Stomach (tissue), 4 donors: ENCODE measurements around the gene HTR1B.

Experiments used
- CTCF ChIP-seq, 7 experiments: fragments of 450-650 bp in 4 of 7; fragments of 200-600 bp in 3 of 7; sonication (generic) in 3 of 7; IDR thresholded peaks; one replicate each; pipeline ENCODE4 v1.5.1; 2016 to 2019; ENCODE audit warnings: antibody characterized with exemption in 7 of 7, control low read depth in 2 of 7, mild to moderate bottlenecking in 1 of 7
- POLR2A ChIP-seq, 4 donors: fragments of 450-650 bp; IDR thresholded peaks; one replicate each; pipeline ENCODE4 v1.6.1; 2016; ENCODE audit warnings: antibody characterized with exemption in 4 of 4, control low read depth in 2 of 4, mild to moderate bottlenecking in 1 of 4, moderate library complexity in 1 of 4

- no peak for TF ChIP-seq CTCF (IDR thresholded peaks at IDR 0.05)
- TF ChIP-seq POLR2A (IDR thresholded peaks at IDR 0.05), result no peak
Measured at GRCh38 chr6:77454386-77454785, 8.9 kb downstream of the HTR1B start.
